Measurements from ENCODE around the gene CTH.
A peak's percentile ranks its signal among the peaks of the same experiment; 100 is the strongest.
"Not testable (repeated sequence)": the region's sequence is repeated elsewhere in the genome, so short reads cannot be mapped to it uniquely, and the experiment has no call there.

Gene CTH

GRCh38 chr1:70409136-70409535, 1.9 kb upstream of the CTH start:
- DNase-seq (ENCODE audit: low spot score) = no peak

- DNase-seq (ENCODE audit: low spot score) = no peak
These were observed 334 bp downstream of the CTH start for GRCh38 chr1:70411360-70411844.

GRCh38 chr1:70415882-70416281, 4.8 kb downstream of the CTH start:
- DNase-seq (ENCODE audit: low spot score) = no peak

DNA sequence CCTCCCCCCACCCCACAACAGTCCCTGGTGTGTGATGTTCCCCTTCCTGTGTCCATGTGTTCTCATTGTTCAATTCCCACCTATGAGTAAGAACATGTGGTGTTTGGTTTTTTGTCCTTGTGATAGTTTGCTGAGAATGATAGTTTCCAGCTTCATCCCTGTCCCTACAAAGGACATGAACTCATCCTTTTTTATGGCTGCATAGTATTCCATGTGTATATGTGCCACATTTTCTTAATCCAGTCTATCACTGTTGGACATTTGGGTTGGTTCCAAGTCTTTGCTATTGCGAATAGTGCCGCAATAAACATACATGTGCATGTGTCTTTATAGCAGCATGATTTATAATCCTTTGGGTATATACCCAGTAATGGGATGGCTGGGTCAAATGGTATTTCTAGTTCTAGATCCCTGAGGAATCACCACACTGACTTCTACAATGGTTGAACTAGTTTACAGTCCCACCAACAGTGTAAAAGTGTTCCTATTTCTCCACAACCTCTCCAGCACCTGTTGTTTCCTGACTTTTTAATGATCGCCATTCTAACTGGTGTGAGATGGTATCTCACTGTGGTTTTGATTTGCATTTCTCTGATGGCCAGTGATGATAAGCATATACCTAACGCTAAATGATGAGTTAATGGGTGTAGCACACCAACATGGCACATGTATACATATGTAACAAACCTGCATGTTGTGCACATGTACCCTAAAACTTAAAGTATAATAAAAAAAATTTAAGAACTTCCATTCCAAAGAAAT, 8.1 kb downstream of the CTH start:
- not testable (repeated sequence) for DNase-seq (ENCODE audit: low spot score)

DNA sequence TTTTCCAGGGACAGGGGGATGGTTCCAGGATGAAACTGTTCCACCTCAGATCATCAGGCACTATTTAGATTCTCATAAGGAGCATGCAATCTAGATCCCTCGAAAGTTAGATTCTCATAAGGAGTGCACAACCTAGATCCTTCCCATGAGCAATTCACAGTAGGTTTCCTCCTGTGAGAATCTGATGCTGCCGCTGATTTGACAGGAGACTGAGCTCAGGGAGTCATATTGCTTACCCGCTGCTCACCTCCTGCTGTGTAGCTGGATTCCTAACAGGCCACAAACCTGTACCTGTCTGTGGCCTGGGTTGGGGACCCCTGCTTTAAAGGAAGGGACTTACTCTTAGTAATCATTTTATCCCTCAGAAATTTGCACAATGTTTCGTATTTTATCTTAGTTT, 9.3 kb downstream of the CTH start:
- DNase-seq (ENCODE audit: low spot score) = no peak

- DNase-seq (ENCODE audit: low spot score) = no peak
These were observed 15.4 kb downstream of the CTH start for GRCh38 chr1:70426154-70427131.

GRCh38 chr1:70427976-70428375, 16.9 kb downstream of the CTH start:
- no peak for DNase-seq (ENCODE audit: low spot score)

GRCh38 chr1:70429219-70429618, 18.2 kb downstream of the CTH start:
- DNase-seq (ENCODE audit: low spot score) = no peak

- no peak for DNase-seq (ENCODE audit: low spot score)
These were observed 18.7 kb downstream of the CTH start for GRCh38 chr1:70429757-70430156.

DNA sequence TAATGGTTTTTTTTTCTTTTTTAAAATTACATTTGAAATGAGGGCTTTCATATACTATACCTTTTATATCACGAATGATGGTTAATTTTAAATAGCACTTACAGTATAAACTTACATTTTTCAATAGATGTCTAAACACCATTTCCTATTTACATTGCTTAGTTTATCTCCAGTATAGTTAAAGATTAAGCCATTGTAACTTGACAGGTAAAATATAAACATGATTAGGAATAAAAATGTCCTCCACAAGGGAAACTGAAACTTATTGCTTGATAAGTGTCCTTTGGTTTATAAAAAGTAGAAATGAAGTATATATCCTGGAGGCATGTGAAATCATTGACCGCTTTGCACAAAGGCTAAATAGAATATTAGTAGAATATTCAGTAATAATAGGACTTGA, 20.2 kb downstream of the CTH start:
- DNase-seq (ENCODE audit: low spot score) = no peak

DNA sequence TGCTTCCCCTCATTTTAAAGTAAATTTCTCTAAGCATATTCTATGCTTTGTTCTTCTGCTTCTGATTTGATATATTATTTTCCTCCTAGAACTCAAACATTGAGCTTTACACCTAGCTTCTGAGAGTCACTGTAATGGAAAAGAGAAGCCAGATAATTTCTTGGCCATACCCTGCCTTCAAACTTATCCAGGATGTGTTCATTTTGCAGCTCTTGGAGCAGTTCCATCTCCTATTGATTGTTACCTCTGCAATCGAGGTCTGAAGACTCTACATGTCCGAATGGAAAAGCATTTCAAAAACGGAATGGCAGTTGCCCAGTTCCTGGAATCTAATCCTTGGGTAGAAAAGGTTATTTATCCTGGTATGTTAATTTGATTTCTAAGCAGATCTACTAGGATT, 20.8 kb downstream of the CTH start:
- DNase-seq (ENCODE audit: low spot score) = no peak

GRCh38 chr1:70434253-70434859, 23.3 kb downstream of the CTH start:
- DNase-seq (ENCODE audit: low spot score) = no peak

GRCh38 chr1:70436622-70437251, 25.7 kb downstream of the CTH start:
- peak; percentile 19 for DNase-seq (ENCODE audit: low spot score)

DNA sequence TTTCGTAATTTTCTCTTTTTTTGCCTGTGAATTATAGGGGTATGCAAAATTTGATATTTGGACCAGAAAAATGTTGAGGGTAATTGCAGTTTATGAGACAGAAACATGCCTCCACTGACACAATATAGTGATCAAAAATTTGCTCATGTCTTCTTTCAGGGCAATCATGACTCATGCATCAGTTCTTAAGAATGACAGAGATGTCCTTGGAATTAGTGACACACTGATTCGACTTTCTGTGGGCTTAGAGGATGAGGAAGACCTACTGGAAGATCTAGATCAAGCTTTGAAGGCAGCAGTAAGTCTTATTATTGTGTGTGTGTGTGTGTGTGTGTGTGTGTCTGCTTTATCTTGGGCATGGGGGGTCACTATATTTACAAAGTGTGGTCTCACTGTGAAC, 27.5 kb downstream of the CTH start:
- DNase-seq (ENCODE audit: low spot score) = peak; percentile 43

DNA sequence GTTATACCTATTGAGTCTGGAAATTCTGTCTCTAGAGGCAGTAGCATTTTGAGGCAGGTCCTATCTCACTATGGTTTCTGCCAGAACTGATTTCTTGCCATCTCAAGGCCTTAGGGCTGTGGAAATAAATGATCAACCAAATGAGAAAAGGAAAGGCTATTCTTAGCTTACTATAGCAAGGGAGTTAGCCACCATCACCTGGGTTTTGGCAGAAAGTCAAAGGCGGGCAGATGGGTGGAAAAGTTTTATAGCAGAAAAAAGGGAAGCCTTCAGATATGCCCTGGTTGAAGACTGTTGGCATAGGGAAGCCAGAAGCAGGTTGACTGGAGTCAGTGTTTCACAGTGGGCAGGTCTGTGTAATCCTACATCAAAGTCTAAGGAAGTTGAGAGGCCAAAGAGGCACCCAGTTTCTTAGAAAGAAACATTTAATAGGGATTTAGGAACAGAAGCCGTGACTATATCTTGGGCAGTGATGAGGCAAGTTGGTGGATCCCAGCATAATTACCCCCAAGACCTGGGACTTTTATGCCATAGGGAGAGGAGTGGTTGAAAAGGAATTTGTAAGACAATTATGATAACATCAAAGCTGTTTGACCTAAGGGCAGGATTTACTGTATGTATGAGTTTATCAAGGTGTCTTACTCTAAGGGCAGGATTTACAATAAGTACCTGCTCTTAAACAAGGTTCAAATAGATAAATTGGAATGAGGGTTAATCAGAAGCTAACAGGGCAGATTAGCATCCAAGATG, 29.7 kb downstream of the CTH start:
- DNase-seq (ENCODE audit: low spot score) = no peak

GRCh38 chr1:70441392-70442035, 30.4 kb downstream of the CTH start:
- no peak for DNase-seq (ENCODE audit: low spot score)

DNA sequence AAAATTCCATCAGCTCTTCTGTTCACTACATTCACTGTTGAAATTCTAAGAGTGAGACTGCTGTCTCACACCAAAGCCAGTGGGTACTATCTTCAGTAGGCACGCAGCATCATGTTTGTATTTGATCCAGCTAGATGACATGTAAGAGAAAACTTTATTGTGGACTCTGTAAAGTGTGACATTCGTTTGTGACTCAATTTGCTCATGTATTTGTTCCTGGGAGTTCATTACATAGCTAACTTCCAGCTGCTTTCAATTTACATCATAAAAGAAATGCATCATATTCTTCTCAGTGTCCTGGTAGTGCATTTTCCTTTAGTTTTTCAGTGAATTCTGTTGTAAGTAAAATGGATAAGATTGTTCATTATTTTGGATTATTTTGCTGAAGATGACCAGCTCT, 31.4 kb downstream of the CTH start:
- DNase-seq (ENCODE audit: low spot score) = no peak

DNA sequence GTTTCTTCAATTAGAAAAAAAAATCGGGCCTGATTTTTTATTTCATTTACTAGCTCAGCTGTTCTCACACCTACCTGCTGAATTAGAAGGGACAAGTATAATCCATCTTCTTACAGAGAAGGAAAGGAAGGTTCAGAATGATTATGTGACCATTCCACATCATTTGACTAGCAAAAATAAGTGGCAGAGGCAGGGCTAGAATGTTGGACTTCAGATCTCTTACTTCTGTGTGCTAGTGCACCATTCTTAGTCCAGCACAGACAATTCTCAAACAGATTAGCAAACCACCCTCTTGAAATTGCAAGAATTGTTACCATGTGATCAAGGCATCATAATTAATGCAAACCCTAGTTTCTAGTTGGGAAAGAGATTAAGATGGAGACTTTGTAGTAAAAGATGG, 32.7 kb downstream of the CTH start:
- DNase-seq (ENCODE audit: low spot score) = no peak

DNA sequence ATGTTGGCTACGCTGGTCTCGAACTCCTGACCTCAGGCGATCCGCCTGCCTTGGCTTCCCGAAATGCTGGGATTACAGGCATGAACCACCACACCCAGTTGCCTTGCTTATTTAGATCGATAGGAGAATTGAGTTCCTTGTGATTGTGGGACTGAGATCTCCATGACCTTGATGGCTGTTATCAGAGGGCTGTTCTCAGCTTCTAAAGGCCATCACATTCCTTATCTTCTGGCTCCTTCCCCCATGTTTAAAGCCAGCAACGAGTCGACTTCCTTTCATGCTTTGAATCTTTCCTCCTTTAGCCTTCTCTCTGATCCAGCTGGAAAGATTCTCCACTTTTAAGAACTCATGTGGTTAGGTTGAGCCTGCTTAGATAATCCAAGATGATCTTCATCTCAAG, 38.0 kb downstream of the CTH start:
- DNase-seq (ENCODE audit: low spot score) = no peak

DNA sequence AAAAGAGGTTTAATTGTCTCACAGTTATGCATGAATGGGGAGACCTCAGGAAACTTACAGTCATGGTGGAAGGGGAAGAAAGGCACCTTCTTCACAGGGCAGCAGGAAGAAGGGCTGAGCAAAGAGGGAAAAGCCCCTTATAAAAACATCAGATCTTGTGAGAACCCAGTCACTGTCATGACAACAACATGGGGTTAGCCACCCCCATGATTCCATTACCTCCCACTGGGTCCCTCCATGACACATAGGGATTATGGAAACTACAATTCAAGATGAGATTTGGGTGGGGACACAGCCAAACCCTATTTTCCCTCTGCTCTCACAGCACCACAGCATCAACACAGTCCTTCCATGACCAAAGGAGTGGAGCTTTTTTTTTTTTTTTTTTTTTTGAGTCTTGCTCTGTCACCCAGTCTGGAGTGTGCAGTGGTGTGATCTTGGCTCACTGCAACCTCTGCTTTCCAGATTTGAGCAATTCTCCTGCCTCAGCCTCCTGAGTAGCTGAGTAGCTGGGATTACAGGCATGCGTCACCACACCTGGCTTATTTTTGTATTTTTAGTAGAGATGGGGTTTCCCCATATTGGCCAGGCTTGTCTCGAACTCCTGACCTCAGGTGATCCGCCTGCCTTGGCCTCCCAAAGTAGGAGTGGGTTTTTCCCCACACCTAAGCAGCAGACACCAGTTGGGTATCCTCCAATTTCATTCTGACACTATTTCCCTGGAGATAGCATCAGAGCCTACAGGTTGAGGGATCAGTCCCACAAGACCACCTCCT, 41.3 kb downstream of the CTH start:
- not testable (repeated sequence) for DNase-seq (ENCODE audit: low spot score)

Data from RKO (cell line).